Neuron (in vitro differentiated cells): ENCODE results near the gene MAD2L1BP.
"Not testable (repeated sequence)": the region's sequence is repeated elsewhere in the genome, so short reads cannot be mapped to it uniquely, and the experiment has no call there.

ENCODE experiments used
- H2AFZ ChIP-seq: one replicate; pipeline ENCODE4 v1.6.1; 2013; ENCODE audit warnings: low read depth, mild to moderate bottlenecking, inconsistent platforms, low read length, moderate library complexity
- H3K27me3 ChIP-seq: one replicate; pipeline ENCODE4 v1.6.1; 2013; ENCODE audit warnings: low read length; ENCODE audit not compliant: insufficient read depth
- H3K36me3 ChIP-seq: one replicate; pipeline ENCODE4 v1.6.1; 2013; ENCODE audit warnings: low read length; ENCODE audit not compliant: insufficient read depth
- H3K4me1 ChIP-seq: one replicate; pipeline ENCODE4 v1.6.1; 2013; ENCODE audit warnings: low read length; ENCODE audit not compliant: insufficient read depth
- H3K4me3 ChIP-seq: 2 replicates; pipeline ENCODE4 v1.5.1; 2013; ENCODE audit warnings: mild to moderate bottlenecking, low read length, moderate library complexity
- H3K9me3 ChIP-seq: one replicate; pipeline ENCODE4 v1.6.1; 2013; ENCODE audit warnings: low read length

MAD2L1BP gene, protein sequence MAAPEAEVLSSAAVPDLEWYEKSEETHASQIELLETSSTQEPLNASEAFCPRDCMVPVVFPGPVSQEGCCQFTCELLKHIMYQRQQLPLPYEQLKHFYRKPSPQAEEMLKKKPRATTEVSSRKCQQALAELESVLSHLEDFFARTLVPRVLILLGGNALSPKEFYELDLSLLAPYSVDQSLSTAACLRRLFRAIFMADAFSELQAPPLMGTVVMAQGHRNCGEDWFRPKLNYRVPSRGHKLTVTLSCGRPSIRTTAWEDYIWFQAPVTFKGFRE

DNA sequence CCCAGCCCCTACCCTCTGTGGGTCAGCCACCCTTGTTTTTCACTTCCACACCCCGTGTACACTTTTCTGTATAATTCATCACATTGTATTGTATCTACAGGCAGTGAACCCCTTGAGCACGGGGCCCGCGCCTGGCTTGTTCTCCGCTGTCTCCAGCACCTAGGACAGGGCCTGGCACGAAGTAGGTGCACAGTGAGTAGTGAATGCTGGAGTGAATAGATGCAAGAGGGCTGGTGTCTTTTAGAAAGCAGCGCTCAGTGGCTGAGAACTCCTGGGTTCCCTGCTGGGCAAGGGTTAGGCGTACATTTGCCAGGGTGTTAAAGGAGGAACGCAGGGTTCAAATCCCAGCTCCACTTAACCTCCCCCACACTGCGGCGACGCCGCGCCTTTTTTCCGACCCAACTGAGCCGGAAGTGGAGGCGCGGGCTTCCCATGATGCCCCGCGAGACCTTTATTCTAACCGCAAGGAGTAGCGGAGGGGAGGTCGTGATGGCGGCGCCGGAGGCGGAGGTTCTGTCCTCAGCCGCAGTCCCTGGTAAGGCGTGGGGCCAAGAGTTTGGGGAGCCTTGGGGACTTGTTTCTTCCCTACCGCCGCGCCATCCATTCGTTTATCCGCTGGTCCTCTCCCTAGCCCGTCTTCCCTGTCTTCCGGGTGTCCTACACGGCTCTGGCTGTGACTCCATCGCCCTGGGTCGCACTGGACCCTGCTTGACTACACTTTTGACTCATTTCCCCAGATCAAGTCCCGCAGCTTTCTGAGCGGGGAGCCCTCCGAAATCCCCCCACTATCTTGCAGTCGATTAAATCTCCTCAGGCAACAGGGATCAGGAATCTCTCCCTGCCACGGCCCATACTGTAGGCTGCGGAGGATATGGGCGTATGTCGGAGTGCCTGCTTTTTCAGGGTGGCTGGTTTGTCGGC is at the start of gene MAD2L1BP:
Gene MAD2L1BP, plus strand, starts transcription at position 454 of the 921 bp plus-strand sequence. Its CDS starts 36 bp downstream, at position 490.
- Histone ChIP-seq H3K9me3 (no peaks in the 10 kb centered on the region), H3K4me1 (peaks cover 10% of the 10 kb centered on the region), H3K4me3 (peak within 1 kb of the TSS; percentile 82), H3K36me3 (peaks cover 20% of the 10 kb centered on the region), H2AFZ (peak within 1 kb of the TSS; percentile 78), H3K27me3 (no peaks in the 10 kb centered on the region)

DNA sequence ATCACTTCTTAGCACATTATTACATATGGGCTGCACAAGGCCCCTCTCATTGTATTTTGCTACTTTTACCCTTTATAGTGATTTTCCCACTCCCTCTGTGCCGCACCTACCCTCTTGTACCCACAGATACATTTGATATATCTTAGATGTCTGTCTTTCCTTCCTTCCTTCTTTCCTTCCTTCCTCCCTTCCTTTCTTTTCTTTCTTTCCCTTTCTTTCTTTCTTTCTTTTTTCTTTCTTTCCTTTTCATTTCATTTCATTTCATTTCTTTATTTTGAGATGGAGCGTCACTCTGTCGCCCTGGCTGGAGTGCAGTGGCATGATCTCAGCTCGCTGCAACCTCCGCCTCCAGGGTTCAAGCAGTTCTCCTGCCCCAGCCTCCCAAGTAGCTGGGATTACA is 47.4 kb upstream of the MAD2L1BP start:
- Histone ChIP-seq H3K9me3 (no peaks in the 10 kb centered on the region), H3K36me3 (peaks cover 62% of the 10 kb centered on the region), H3K4me1 (no peaks in the 10 kb centered on the region), H3K4me3 (no peak overlapping the region), H2AFZ (no peak overlapping the region), H3K27me3 (no peaks in the 10 kb centered on the region)

DNA sequence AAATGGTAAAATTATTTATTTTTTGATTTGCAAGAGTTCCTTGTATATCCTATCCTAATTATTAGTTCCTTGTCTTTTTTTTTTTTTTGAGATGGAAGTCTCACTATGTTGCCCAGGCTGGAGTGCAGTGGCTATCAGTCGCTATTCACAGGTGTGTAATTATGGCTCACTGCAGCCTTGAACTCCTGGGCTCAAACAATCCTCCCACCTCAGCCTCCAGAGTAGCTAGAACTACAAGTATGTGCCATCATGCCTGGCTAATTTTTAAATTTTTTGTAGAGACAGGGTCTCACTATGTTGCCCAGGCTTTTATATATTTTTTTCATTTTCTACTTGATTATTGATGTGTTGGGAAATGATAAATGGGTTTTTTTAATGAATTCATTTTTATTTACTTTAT is 46.1 kb upstream of the MAD2L1BP start:
- not testable (repeated sequence) for H3K4me1 ChIP-seq, H3K4me3 ChIP-seq, H2AFZ ChIP-seq, H3K27me3 ChIP-seq, H3K9me3 ChIP-seq
- H3K36me3 ChIP-seq = peaks cover 49% of the 10 kb centered on the region

DNA sequence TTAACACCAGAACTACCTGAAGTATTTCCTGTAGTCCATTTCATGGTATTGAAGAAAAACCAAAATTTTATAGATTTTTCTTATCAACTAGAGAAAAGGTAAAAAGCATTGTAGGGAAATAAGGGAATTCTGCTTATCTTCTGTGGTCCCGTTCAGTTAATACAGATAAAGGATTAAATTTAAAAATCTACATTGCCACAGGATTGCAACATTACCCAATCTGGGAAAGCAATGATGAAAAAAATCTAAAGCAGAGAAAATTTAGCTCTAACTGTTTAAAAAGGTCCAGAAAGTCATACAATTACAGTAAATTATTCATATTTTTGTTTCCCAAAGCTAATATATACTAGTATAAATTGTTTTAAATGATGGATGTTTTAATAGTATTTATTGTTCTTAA is 41.7 kb upstream of the MAD2L1BP start:
- Histone ChIP-seq H2AFZ (no peak overlapping the region), H3K36me3 (peaks cover 29% of the 10 kb centered on the region), H3K27me3 (no peaks in the 10 kb centered on the region), H3K4me3 (no peak overlapping the region), H3K9me3 (no peaks in the 10 kb centered on the region), H3K4me1 (no peaks in the 10 kb centered on the region)

DNA sequence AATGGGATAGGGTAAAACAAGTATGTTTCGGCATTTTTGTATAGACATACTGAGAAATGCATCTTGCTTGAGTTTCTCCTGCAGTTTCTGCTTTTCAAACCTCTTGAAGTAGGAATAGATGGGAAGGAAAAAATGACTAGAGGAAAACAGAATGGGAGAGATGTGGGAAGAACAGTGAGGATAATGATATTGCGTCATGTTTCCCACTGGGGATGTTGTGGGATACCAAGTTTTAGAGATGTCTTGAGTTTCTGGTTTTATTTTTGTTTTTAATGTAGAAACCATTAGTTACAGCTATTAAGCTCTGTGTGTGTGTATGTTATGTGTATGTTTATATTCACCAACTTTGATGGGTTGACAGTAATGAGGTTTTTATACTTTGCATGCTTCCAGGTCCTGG is 35.0 kb upstream of the MAD2L1BP start:
- no peak overlapping the region for H2AFZ ChIP-seq
- no peaks in the 10 kb centered on the region for H3K27me3 ChIP-seq
- no peaks in the 10 kb centered on the region for H3K4me1 ChIP-seq
- H3K4me3 ChIP-seq = no peak overlapping the region
- H3K9me3 ChIP-seq = no peaks in the 10 kb centered on the region
- peaks cover 51% of the 10 kb centered on the region for H3K36me3 ChIP-seq

DNA sequence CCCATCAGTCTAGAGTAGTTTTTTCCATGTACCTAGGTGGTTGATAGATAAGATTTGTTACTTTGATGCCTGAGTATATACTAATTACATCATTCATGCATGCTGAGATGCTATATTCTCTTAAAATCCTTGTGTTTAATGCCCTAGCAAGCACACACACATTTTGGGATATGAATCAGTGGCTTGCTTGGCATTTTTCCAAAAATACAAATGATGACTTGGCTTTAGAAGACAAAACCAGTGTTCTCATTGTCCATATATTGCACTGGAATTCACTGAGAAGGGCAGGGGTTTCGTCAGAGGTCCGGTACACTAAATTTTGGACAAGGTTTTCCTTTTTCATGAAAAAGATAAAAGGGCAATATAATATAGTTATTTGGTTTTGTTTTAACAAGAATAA is 31.5 kb upstream of the MAD2L1BP start:
- H3K4me1 ChIP-seq = no peaks in the 10 kb centered on the region
- no peaks in the 10 kb centered on the region for H3K27me3 ChIP-seq
- peaks cover 52% of the 10 kb centered on the region for H3K36me3 ChIP-seq
- no peaks in the 10 kb centered on the region for H3K9me3 ChIP-seq
- H2AFZ ChIP-seq = no peak overlapping the region
- H3K4me3 ChIP-seq = no peak overlapping the region

DNA sequence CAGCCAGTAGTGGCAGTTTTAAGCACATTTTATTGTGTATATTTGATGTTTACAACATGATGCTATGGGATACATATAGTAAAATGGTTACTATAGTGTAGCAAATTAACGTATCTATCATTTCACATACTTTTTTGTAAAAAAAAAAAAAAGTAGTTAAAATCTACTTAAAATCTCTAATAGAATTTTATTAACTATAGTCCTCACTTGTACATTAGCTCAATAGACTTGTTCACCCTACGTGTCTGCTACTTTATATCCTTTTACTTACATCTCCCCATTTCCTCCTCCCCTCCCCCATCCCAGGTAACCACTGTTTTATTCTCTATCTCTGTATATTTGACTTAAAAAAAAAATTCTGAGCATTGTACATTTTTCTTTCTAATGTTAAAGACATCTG is 29.6 kb upstream of the MAD2L1BP start:
- H3K4me3 ChIP-seq = no peak overlapping the region
- no peak overlapping the region for H2AFZ ChIP-seq
- H3K4me1 ChIP-seq = no peaks in the 10 kb centered on the region
- peaks cover 54% of the 10 kb centered on the region for H3K36me3 ChIP-seq
- no peaks in the 10 kb centered on the region for H3K9me3 ChIP-seq
- no peaks in the 10 kb centered on the region for H3K27me3 ChIP-seq

DNA sequence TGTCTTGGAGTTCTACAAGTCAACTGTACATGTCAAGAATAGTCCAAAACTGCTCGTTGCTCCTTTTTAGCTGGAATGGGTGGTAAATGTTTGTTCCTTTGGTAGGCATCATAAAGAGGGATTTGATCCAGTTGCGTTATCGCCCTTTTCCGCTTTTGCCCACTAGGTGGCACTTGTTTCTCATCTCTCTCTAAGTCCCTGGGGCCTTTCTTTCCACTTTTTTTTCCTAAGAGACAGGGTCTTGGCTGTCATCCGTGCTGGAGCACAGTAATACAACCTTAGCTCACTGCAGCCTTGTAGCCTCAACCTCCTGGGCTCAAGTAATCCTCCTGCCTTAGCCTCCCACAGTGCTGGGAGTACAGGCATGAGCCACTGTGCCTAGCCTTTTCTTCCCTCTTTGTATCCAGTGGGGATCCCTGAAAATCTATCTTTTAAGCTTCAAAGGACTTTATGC is 27.3 kb upstream of the MAD2L1BP start:
- H3K4me1 ChIP-seq = no peaks in the 10 kb centered on the region
- H3K4me3 ChIP-seq = no peak overlapping the region
- no peak overlapping the region for H2AFZ ChIP-seq
- H3K9me3 ChIP-seq = no peaks in the 10 kb centered on the region
- no peaks in the 10 kb centered on the region for H3K27me3 ChIP-seq
- peaks cover 49% of the 10 kb centered on the region for H3K36me3 ChIP-seq

DNA sequence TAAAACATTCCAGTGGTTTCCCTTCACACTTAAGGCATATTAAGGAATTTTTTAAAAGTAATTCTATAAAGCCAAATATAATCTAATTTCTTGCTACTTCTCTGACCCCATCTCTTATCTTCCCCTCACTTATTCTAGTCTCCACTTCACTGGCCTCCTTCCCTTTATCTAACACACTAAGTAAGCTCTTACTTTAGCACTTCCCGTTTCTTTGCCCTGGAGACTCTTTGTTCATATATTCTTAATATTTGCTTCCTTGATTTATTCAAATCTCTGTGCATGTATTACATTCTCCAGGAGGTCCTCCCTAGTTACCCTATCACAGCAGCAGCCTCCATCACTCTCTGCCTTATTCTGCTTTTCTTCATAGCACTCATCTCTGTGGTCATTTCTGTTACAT is 26.8 kb upstream of the MAD2L1BP start:
- no peak overlapping the region for H3K4me3 ChIP-seq
- peaks cover 49% of the 10 kb centered on the region for H3K36me3 ChIP-seq
- H3K27me3 ChIP-seq = no peaks in the 10 kb centered on the region
- no peak overlapping the region for H2AFZ ChIP-seq
- H3K4me1 ChIP-seq = no peaks in the 10 kb centered on the region
- H3K9me3 ChIP-seq = no peaks in the 10 kb centered on the region

DNA sequence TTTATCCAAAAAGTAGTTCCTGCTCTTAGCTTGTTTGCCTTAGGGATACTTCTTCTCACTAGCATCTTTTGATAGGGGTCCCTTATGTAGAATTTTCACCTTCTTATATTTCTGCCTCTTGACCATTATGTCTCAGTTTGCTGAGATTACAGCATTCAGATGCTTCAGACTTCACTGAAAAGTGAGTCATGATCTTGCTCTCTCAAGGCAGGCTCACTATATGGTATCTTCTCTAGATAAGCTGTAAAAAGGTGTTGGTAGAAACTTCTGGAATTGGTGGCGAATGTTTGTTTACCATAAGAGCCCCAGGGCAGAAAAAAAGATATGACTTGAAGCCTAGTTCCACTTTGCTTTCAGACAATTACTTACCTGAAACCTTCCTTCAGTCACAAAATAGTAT is 26.2 kb upstream of the MAD2L1BP start:
- no peak overlapping the region for H3K4me3 ChIP-seq
- no peaks in the 10 kb centered on the region for H3K27me3 ChIP-seq
- no peaks in the 10 kb centered on the region for H3K9me3 ChIP-seq
- peaks cover 50% of the 10 kb centered on the region for H3K36me3 ChIP-seq
- H3K4me1 ChIP-seq = no peaks in the 10 kb centered on the region
- no peak overlapping the region for H2AFZ ChIP-seq

DNA sequence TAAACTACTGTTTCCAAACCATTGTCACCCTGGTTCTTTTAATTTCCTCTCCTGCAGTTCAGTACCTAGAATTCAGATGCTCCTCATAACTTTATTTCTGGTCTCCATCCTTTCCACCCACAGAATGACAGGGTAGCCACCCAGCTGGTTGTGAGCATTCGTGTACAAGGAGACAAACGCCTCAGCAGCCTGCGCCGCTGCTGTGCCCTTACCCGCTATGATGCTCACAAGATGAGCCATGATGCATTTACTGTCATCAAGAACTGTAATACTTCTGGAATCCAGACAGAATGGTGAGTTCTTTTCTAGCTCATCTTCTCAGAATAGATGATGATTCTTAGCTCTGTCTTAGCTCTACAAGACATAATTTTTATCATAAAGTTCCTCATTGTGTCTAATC is 25.2 kb upstream of the MAD2L1BP start:
- H3K36me3 ChIP-seq = peaks cover 47% of the 10 kb centered on the region
- no peaks in the 10 kb centered on the region for H3K4me1 ChIP-seq
- no peaks in the 10 kb centered on the region for H3K9me3 ChIP-seq
- H3K4me3 ChIP-seq = no peak overlapping the region
- H2AFZ ChIP-seq = no peak overlapping the region
- H3K27me3 ChIP-seq = no peaks in the 10 kb centered on the region

DNA sequence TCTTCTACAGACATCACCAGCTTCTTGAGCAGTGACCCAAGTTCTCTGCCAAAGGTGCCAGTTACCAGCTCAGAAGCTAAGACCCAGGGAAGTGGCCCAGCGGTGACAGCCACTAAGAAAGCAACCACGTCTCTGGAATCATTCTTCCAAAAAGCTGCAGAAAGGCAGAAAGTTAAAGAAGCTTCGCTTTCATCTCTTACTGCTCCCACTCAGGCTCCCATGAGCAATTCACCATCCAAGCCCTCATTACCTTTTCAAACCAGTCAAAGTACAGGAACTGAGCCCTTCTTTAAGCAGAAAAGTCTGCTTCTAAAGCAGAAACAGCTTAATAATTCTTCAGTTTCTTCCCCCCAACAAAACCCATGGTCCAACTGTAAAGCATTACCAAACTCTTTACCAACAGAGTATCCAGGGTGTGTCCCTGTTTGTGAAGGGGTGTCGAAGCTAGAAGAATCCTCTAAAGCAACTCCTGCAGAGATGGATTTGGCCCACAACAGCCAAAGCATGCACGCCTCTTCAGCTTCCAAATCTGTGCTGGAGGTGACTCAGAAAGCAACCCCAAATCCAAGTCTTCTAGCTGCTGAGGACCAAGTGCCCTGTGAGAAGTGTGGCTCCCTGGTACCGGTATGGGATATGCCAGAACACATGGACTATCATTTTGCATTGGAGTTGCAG is 21.8 kb upstream of the MAD2L1BP start:
- Histone ChIP-seq H2AFZ (no peak overlapping the region), H3K4me3 (no peak overlapping the region), H3K36me3 (peaks cover 35% of the 10 kb centered on the region)

DNA sequence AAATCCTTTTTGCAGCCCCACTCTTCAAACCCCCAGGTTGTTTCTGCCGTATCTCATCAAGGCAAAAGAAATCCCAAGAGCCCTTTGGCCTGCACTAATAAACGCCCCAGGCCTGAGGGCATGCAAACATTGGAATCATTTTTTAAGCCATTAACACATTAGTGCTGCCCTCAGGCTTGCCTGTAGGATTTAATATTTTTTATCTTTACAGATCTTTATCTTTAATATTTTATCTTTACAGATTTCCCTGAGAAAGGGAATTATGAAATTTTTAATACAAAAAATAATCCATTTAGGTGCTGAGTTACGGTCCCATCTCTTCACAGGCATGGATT is 21.3 kb upstream of the MAD2L1BP start:
- no peak overlapping the region for H3K4me3 ChIP-seq
- no peak overlapping the region for H2AFZ ChIP-seq
- H3K36me3 ChIP-seq = peaks cover 36% of the 10 kb centered on the region
- H3K4me1 ChIP-seq = no peaks in the 10 kb centered on the region
- no peaks in the 10 kb centered on the region for H3K27me3 ChIP-seq
- H3K9me3 ChIP-seq = no peaks in the 10 kb centered on the region

More for the DNA sequence above, 21.8 kb upstream of the MAD2L1BP start:
- Histone ChIP-seq H3K9me3 (no peaks in the 10 kb centered on the region), H3K27me3 (no peaks in the 10 kb centered on the region), H3K4me1 (no peaks in the 10 kb centered on the region)
